ENCODE measurements around the gene TNNT1. TPM values are rescaled to one million over a fixed set of nuclear protein-coding genes. Genes with fewer than 3 reads are reported as not detected.

TNNT1 gene
- total RNA-seq, 6 donors from 2014 or later: 1.3 to 31.2 (median 2.4) TPM; not detected in 1

GRCh38 chr19:55098716-55099556 lies 50.1 kb downstream of the TNNT1 start:
- no peak for TF ChIP-seq POLR2A (IDR thresholded peaks at IDR 0.05)
- Histone ChIP-seq H3K27ac (peak overlapping the region in 1 of 4 donors; percentile 21), H3K27me3 (no peaks in the 10 kb centered on the region), H3K4me1 (peaks cover 0 to 11% (median 0%) of the 10 kb centered on the region in 4 donors), H3K36me3 (peaks cover 11 to 78% (median 73%) of the 10 kb centered on the region in 4 donors), H3K9me3 (peaks cover 0 to 4% (median 0%) of the 10 kb centered on the region in 4 donors), H3K4me3 (no peak overlapping the region)
- ATAC-seq (ENCODE audit: low FRiP score in 2 of 2) (peak; percentile 20 to 38), DNase-seq (peak in 1 of 2 donors; percentile 83)
- 78 to 90% methylated on average over 14 to 15 of the region's 27 CpGs for whole genome bisulfite sequencing, 2 donors

- ATAC-seq (ENCODE audit: low FRiP score in 2 of 2): peak; percentile 5 to 37
- peaks cover 8 to 71% (median 67%) of the 10 kb centered on the region in 4 donors for H3K36me3 ChIP-seq
- peaks cover 0 to under 1% (median 0%) of the 10 kb centered on the region in 4 donors for H3K9me3 ChIP-seq
- peaks cover 0 to 11% (median 0%) of the 10 kb centered on the region in 4 donors for H3K4me1 ChIP-seq
- no peaks in the 10 kb centered on the region for H3K27me3 ChIP-seq
- no peak overlapping the region for H3K27ac ChIP-seq
- TF ChIP-seq POLR2A (IDR thresholded peaks at IDR 0.05) (no peak), POLR2AphosphoS5 (IDR thresholded peaks at IDR 0.05) (no peak), EP300 (IDR thresholded peaks at IDR 0.05) (no peak)
- TF ChIP-seq, protein P1, sequence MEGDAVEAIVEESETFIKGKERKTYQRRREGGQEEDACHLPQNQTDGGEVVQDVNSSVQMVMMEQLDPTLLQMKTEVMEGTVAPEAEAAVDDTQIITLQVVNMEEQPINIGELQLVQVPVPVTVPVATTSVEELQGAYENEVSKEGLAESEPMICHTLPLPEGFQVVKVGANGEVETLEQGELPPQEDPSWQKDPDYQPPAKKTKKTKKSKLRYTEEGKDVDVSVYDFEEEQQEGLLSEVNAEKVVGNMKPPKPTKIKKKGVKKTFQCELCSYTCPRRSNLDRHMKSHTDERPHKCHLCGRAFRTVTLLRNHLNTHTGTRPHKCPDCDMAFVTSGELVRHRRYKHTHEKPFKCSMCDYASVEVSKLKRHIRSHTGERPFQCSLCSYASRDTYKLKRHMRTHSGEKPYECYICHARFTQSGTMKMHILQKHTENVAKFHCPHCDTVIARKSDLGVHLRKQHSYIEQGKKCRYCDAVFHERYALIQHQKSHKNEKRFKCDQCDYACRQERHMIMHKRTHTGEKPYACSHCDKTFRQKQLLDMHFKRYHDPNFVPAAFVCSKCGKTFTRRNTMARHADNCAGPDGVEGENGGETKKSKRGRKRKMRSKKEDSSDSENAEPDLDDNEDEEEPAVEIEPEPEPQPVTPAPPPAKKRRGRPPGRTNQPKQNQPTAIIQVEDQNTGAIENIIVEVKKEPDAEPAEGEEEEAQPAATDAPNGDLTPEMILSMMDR (IDR thresholded peaks at IDR 0.05): no peak
- no peak for DNase-seq
- H3K4me3 ChIP-seq: no peak overlapping the region
- 83 to 93% methylated on average over 20 to 23 of the region's 23 CpGs for WGBS, 2 donors
These were observed 50.9 kb downstream of the TNNT1 start for GRCh38 chr19:55097864-55098715.

DNA sequence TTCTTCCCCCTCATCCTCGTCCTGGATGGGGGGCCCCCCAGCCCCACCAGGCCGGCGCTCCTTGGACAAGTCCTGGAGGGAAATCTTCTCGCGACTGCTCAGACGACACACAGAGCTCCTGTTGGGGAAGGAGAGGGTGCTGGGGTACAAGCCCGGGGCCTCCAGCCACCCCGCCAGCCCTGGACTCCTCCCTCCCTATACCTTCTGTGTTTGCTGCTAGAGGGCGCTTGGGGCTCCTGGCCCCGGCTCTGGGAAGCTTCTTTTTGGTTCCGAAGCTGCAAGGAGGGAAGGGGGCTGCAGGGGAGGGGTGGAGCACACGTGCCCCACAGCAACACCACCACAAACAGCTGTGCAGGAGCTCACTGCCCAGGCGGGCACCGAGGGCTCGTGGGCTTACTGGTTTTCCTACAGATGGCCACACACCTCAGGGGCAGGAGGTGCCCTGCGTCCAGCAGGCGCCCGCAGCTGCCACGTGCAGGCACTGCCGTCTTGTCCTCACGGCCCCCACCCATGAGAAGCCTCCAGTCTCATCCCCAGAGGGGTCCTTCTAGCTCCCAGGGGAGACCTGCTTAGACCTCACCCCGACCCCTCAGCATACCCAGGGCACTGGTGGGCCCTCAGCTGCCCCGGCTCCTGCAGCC lies 52.8 kb downstream of the TNNT1 start:
- Histone ChIP-seq H3K27ac (no peak overlapping the region), H3K36me3 (peaks cover 18 to 75% (median 67%) of the 10 kb centered on the region in 4 donors), H3K9me3 (no peaks in the 10 kb centered on the region), H3K27me3 (no peaks in the 10 kb centered on the region), H3K4me3 (no peak overlapping the region), H3K4me1 (peaks cover 0 to 11% (median 0%) of the 10 kb centered on the region in 4 donors)
- 86 to 95% methylated on average over 10 to 23 of the region's 23 CpGs for WGBS, 2 donors
- TF ChIP-seq POLR2AphosphoS5 (IDR thresholded peaks at IDR 0.05) (no peak), POLR2A (IDR thresholded peaks at IDR 0.05) (no peak), EP300 (IDR thresholded peaks at IDR 0.05) (no peak)
- TF ChIP-seq, protein P1 (IDR thresholded peaks at IDR 0.05): no peak
- ATAC-seq (ENCODE audit: low FRiP score in 2 of 2): no peak
- DNase-seq: peak in 1 of 2 donors; percentile 74

DNA sequence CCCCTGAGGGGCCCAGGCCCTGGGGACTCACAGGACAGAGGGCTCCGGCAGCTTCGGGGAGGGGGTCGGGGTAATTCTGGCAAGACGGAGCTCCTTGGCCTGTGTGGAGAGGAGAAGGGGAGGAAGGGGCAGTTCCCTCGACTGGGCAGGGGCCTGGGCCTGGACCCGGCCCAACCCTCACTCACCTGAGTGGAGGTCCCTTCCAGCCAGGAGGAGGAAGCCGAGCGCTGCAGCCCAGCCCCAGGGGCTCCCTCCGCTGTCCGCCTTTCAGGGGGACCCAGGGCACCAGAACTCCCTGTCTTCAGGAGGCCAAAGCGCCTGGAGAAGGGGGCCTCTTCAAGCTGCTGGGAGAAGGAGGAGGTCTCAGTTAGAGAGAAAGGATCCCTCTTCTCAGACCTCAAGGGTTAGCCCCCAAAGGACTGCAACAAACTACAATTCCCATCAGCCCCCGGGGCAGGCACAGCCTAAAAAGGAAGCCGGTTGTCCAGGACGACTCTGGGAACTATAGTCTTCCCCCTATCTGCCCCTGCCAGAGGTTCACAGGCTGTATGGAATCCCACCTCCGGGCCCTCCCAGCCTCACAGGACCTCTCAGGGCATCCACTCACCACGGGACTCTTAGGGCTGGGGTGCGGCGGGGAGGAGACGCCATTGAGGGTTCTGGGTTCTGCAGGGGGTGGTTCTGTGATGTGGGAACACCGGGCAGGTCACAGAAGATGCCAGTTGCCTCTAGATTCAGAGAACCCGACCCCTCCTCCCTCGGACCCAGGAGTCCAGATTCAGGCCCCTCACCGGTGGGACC lies 53.5 kb downstream of the TNNT1 start:
- no peak for TF ChIP-seq POLR2AphosphoS5 (IDR thresholded peaks at IDR 0.05)
- TF ChIP-seq EP300 (IDR thresholded peaks at IDR 0.05): no peak
- TF ChIP-seq POLR2A (IDR thresholded peaks at IDR 0.05): no peak
- TF ChIP-seq, protein P1 (IDR thresholded peaks at IDR 0.05): no peak
- no peak overlapping the region for H3K27ac ChIP-seq
- peaks cover 19 to 75% (median 67%) of the 10 kb centered on the region in 4 donors for H3K36me3 ChIP-seq
- H3K4me1 ChIP-seq: peaks cover 0 to 11% (median 0%) of the 10 kb centered on the region in 4 donors
- no peaks in the 10 kb centered on the region for H3K27me3 ChIP-seq
- peak in 1 of 2 donors; percentile 63 for DNase-seq
- ATAC-seq (ENCODE audit: low FRiP score in 2 of 2): no peak
- WGBS, 2 donors: 88 to 90% methylated on average over 11 to 20 of the region's 23 CpGs
- no peaks in the 10 kb centered on the region for H3K9me3 ChIP-seq
- no peak overlapping the region for H3K4me3 ChIP-seq

Data from upper lobe of left lung (tissue), 6 donors.